WTC11 (cell line): ENCODE data around the gene PAOX.
"Not testable (repeated sequence)": the region's sequence is repeated elsewhere in the genome, so short reads cannot be mapped to it uniquely, and the experiment has no call there.

Experiments
- SMAD3 ChIP-seq: sonication (generic); formaldehyde crosslinking; IDR thresholded peaks from 2 replicates; pipeline ENCODE4 v1.8.0; 2022; ENCODE audit warnings: missing genetic modification reagents, mild to moderate bottlenecking, borderline replicate concordance
- ZNF121 ChIP-seq: sonication (generic); formaldehyde crosslinking; IDR thresholded peaks from 2 replicates; pipeline ENCODE4 v1.8.0; 2023; ENCODE audit warnings: missing genetic modification reagents

GRCh38 chr10:133424102-133424501, 45.0 kb downstream of the PAOX start:
- not testable (repeated sequence) for TF ChIP-seq SMAD3 (CRISPR knock-in tag); ZNF121
